Omental fat pad (tissue), 4 donors: Measurements from ENCODE around the gene COL6A1. TPM values are rescaled to one million over a fixed set of nuclear protein-coding genes. Genes with fewer than 3 reads are reported as not detected.

Experiments
- ATAC-seq: fragments of 150-250 bp; one replicate; pipeline ENCODE4 v1.9.1; 2016; ENCODE audit warnings: mild to moderate bottlenecking, moderate library complexity; ENCODE audit not compliant: low FRiP score
- DNase-seq: peaks from one replicate; pipeline ENCODE4 v3.0.0-alpha.2; 2019; ENCODE audit warnings: low spot score
- CTCF ChIP-seq, 3 donors: fragments of 450-650 bp; IDR thresholded peaks; one replicate each; pipeline ENCODE4 v1.5.1; 2016 to 2017; ENCODE audit warnings: antibody characterized with exemption in 3 of 3, mild to moderate bottlenecking in 3 of 3, moderate library complexity in 2 of 3
- total RNA-seq, 4 donors: library from RNA; depleted of rRNA; stranded (reverse); fragments of >200 nt; gene quantifications; one replicate each; pipeline ENCODE4 v1.1.0, GENCODE V29; 2016

The COL6A1 gene
- total RNA-seq, 4 donors from 2014 or later, result 410 to 1,024 (median 521) TPM

- DNase-seq, result no peak
- TF ChIP-seq CTCF (IDR thresholded peaks at IDR 0.05), result no peak
- no peak for ATAC-seq
These were observed 18.7 kb downstream of the COL6A1 start for GRCh38 chr21:46000182-46000730.

- DNase-seq (no peak), ATAC-seq (no peak)
- TF ChIP-seq CTCF (IDR thresholded peaks at IDR 0.05), result no peak
These were observed 19.4 kb downstream of the COL6A1 start for GRCh38 chr21:46000731-46001641.

GRCh38 chr21:46001821-46002681 lies 20.5 kb downstream of the COL6A1 start:
- ATAC-seq (no peak), DNase-seq (no peak)
- no peak for TF ChIP-seq CTCF (IDR thresholded peaks at IDR 0.05)

- DNase-seq (no peak), ATAC-seq (no peak)
- TF ChIP-seq CTCF (IDR thresholded peaks at IDR 0.05), result no peak
These were observed 21.4 kb downstream of the COL6A1 start for GRCh38 chr21:46002841-46003574.

GRCh38 chr21:46003575-46004007 lies 22.0 kb downstream of the COL6A1 start:
- DNase-seq (no peak), ATAC-seq (no peak)

More at GRCh38 chr21:46003575-46004007, 22.0 kb downstream of the COL6A1 start:
- no peak for TF ChIP-seq CTCF (IDR thresholded peaks at IDR 0.05)
